ENCODE measurements around the gene BANF1. TPM values are rescaled to one million over a fixed set of nuclear protein-coding genes. Genes with fewer than 3 reads are reported as not detected.
A peak's percentile ranks its signal among the peaks of the same experiment; 100 is the strongest.

Gene BANF1
- total and polyA plus RNA-seq, 2 of the 13 experiments (the other 11 are each of a cell fraction or from before 2014, with no cell fraction given): 40.5 to 86.5 TPM

DNA sequence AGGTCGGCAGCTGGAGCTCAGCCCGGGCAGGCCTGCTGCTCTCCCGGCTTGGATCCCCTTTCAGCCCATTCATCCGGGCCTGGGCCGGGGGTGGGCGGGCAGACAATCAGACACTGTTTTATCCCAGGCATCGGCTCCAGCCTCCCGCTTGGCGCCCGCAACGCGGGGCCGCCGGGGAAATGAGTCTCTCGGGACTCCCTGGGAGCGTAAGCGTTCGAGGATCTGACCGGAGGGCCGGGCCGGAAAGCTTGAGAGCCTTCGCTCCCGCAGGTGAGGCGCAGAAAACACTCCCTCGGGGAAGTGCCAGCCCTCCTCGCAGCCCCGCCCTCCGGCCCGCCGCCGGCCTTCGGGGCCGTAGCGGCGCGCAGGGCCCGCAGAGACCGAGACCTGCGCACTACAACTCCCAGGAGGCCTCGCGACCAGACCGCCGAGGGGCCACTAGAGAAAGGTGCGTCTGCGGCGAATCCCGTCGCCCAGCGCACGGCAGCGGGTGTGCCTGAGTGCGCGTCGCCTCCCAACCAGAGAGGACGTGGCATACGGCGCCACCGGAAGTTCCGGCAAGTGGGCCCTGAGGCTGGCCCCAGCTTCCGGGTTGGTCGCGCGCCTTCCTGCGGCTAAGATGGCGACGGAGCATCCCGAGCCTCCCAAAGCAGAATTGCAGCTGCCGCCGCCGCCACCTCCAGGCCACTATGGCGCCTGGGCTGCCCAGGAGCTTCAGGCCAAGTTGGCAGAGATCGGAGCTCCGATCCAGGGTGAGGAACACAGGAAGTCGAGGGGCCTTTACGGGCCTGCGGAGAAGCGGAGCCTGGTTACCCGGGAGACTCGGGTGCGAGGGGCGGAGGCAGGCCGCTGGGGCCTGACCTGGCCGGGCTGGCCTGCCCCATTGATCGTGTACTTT lies 49.7 kb downstream of the BANF1 start, which contains the start of gene SF3B2 (continued):
- TF ChIP-seq ZNF446 (CRISPR knock-in tag; IDR thresholded peaks at IDR 0.05) (0 out of 2 replicates have a peak, but pooled peaks have one; percentile 73), ZFY (CRISPR knock-in tag; IDR thresholded peaks at IDR 0.05) (peak; percentile 98), ZNF674 (CRISPR knock-in tag; IDR thresholded peaks at IDR 0.05; ENCODE audit: low read depth) (no peak), ZNF501 (CRISPR knock-in tag; IDR thresholded peaks at IDR 0.05) (peak; percentile 86), ZFP62 (CRISPR knock-in tag; IDR thresholded peaks at IDR 0.05) (no peak), ZNF282 (IDR thresholded peaks at IDR 0.05; ENCODE audit: partially characterized antibody) (no peak), ZNF468 (CRISPR knock-in tag; IDR thresholded peaks at IDR 0.05) (no peak), ZNF792 (CRISPR knock-in tag; IDR thresholded peaks at IDR 0.05) (peak; percentile 42; the same call in 1 of the 2 replicates), HDAC1 (CRISPR knock-in tag; IDR thresholded peaks at IDR 0.05) (peak; percentile 91), RCOR2 (CRISPR knock-in tag; IDR thresholded peaks at IDR 0.05) (0 out of 2 replicates have a peak, but pooled peaks have one; percentile 5), ZNF75D (CRISPR knock-in tag; IDR thresholded peaks at IDR 0.05; ENCODE audit: borderline replicate concordance) (no peak), ZNF264 (CRISPR knock-in tag; IDR thresholded peaks at IDR 0.05) (peak; percentile 68), NFE2 (CRISPR knock-in tag; IDR thresholded peaks at IDR 0.05) (no peak), ZNF33A (CRISPR knock-in tag; IDR thresholded peaks at IDR 0.05; ENCODE audit: borderline replicate concordance) (peak; percentile 73; the same call in 1 of the 2 replicates), ZBTB7B (CRISPR knock-in tag; IDR thresholded peaks at IDR 0.05) (peak; percentile 31; the same call in 1 of the 2 replicates), HOXA7 (CRISPR knock-in tag; IDR thresholded peaks at IDR 0.05) (no peak), ZNF430 (CRISPR knock-in tag; IDR thresholded peaks at IDR 0.05) (peak; percentile 73), MAFF (IDR thresholded peaks at IDR 0.05; ENCODE audit: low read depth, low read length) (no peak), RARG (CRISPR knock-in tag; IDR thresholded peaks at IDR 0.05; ENCODE audit: low read depth) (no peak), MBNL3 (CRISPR knock-in tag; conservative IDR thresholded peaks at IDR 0.05) (no peak), POLR2A (IDR thresholded peaks at IDR 0.05; ENCODE audit: insufficient read depth in 1 of 2, low read depth in 2 of 2, low read length in 2 of 2) (peak; percentile 76 to 82), ZBTB20 (CRISPR knock-in tag; IDR thresholded peaks at IDR 0.05; ENCODE audit: borderline replicate concordance, low read depth) (no peak), NFYC (CRISPR knock-in tag; IDR thresholded peaks at IDR 0.05) (peak; percentile 90), DNMT1 (CRISPR knock-in tag; IDR thresholded peaks at IDR 0.05) (peak; percentile 48; the same call in 1 of the 2 replicates), CBX2 (IDR thresholded peaks at IDR 0.05; ENCODE audit: low read depth, low read length) (no peak), CBX2 (CRISPR knock-in tag; IDR thresholded peaks at IDR 0.05; ENCODE audit: low read depth) (no peak), ZNF782 (CRISPR knock-in tag; IDR thresholded peaks at IDR 0.05; ENCODE audit: borderline replicate concordance) (no peak), ZKSCAN5 (CRISPR knock-in tag; IDR thresholded peaks at IDR 0.05) (no peak)
- TF ChIP-seq, protein P1, sequence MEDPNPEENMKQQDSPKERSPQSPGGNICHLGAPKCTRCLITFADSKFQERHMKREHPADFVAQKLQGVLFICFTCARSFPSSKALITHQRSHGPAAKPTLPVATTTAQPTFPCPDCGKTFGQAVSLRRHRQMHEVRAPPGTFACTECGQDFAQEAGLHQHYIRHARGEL (CRISPR knock-in tag; IDR thresholded peaks at IDR 0.05): no peak
- TF ChIP-seq, protein P2, sequence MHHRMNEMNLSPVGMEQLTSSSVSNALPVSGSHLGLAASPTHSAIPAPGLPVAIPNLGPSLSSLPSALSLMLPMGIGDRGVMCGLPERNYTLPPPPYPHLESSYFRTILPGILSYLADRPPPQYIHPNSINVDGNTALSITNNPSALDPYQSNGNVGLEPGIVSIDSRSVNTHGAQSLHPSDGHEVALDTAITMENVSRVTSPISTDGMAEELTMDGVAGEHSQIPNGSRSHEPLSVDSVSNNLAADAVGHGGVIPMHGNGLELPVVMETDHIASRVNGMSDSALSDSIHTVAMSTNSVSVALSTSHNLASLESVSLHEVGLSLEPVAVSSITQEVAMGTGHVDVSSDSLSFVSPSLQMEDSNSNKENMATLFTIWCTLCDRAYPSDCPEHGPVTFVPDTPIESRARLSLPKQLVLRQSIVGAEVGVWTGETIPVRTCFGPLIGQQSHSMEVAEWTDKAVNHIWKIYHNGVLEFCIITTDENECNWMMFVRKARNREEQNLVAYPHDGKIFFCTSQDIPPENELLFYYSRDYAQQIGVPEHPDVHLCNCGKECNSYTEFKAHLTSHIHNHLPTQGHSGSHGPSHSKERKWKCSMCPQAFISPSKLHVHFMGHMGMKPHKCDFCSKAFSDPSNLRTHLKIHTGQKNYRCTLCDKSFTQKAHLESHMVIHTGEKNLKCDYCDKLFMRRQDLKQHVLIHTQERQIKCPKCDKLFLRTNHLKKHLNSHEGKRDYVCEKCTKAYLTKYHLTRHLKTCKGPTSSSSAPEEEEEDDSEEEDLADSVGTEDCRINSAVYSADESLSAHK (CRISPR knock-in tag; IDR thresholded peaks at IDR 0.05; ENCODE audit: borderline replicate concordance): no peak

All from HepG2 (cell line).